Mucosa of gallbladder (tissue), 1 donor: ENCODE results near the gene PLCH2. TPM values are rescaled to one million over a fixed set of nuclear protein-coding genes. Genes with fewer than 3 reads are reported as not detected.
"Not testable (repeated sequence)": the region's sequence is repeated elsewhere in the genome, so short reads cannot be mapped to it uniquely, and the experiment has no call there.

ENCODE experiments used
- DNase-seq: peaks from one replicate; pipeline ENCODE4 v3.0.0-alpha.2; 2020; ENCODE audit warnings: low spot score
- total RNA-seq: library from RNA; stranded (reverse); gene quantifications from one replicate; pipeline ENCODE4 v1.2.1, GENCODE V29; 2021
- donor health status: DM: no; HTN: no; CAD: no.

Gene PLCH2
- total RNA-seq, 1 donor from 2014 or later: 8.1 TPM

- DNase-seq: no peak
These were observed 32.6 kb upstream of the PLCH2 start for GRCh38 chr1:2443277-2444137.

- DNase-seq: no peak
These were observed 31.9 kb upstream of the PLCH2 start for GRCh38 chr1:2444138-2444591.

- no peak for DNase-seq
These were observed 30.8 kb upstream of the PLCH2 start for GRCh38 chr1:2445162-2445822.

GRCh38 chr1:2445823-2446215 lies 30.3 kb upstream of the PLCH2 start:
- DNase-seq: no peak

GRCh38 chr1:2446394-2446793 lies 29.7 kb upstream of the PLCH2 start:
- no peak for DNase-seq

- DNase-seq: no peak
These were observed 29.2 kb upstream of the PLCH2 start for GRCh38 chr1:2446861-2447260.

- DNase-seq: no peak
These were observed 28.6 kb upstream of the PLCH2 start for GRCh38 chr1:2447276-2448097.

GRCh38 chr1:2448098-2448445 lies 28.0 kb upstream of the PLCH2 start:
- DNase-seq: no peak

- no peak for DNase-seq
These were observed 26.2 kb upstream of the PLCH2 start for GRCh38 chr1:2449636-2450454.

- DNase-seq: no peak
These were observed 24.3 kb upstream of the PLCH2 start for GRCh38 chr1:2451741-2452140.

- no peak for DNase-seq
These were observed 23.7 kb upstream of the PLCH2 start for GRCh38 chr1:2452201-2452931.

GRCh38 chr1:2452932-2453315 lies 23.2 kb upstream of the PLCH2 start:
- DNase-seq: no peak

- no peak for DNase-seq
These were observed 21.9 kb upstream of the PLCH2 start for GRCh38 chr1:2454227-2454626.

GRCh38 chr1:2455757-2456156 lies 20.3 kb upstream of the PLCH2 start:
- no peak for DNase-seq

- DNase-seq: no peak
These were observed 18.6 kb upstream of the PLCH2 start for GRCh38 chr1:2457444-2457843.

GRCh38 chr1:2458687-2459086 lies 17.4 kb upstream of the PLCH2 start:
- DNase-seq: no peak

- not testable (repeated sequence) for DNase-seq
These were observed 16.9 kb upstream of the PLCH2 start for GRCh38 chr1:2459102-2459753.

GRCh38 chr1:2459757-2460156 lies 16.3 kb upstream of the PLCH2 start:
- DNase-seq: no peak

- DNase-seq: no peak
These were observed 15.9 kb upstream of the PLCH2 start for GRCh38 chr1:2460203-2460602.

- no peak for DNase-seq
These were observed 14.9 kb upstream of the PLCH2 start for GRCh38 chr1:2460996-2461751.
